Kidney glomerular epithelial cell (primary cell): Measurements from ENCODE around the gene TACC3.

Source experiments
- DNase-seq: peaks from one replicate; lab custom pipeline; 2025; lab: John Stamatoyannopoulos, UW

TACC3 gene

DNA sequence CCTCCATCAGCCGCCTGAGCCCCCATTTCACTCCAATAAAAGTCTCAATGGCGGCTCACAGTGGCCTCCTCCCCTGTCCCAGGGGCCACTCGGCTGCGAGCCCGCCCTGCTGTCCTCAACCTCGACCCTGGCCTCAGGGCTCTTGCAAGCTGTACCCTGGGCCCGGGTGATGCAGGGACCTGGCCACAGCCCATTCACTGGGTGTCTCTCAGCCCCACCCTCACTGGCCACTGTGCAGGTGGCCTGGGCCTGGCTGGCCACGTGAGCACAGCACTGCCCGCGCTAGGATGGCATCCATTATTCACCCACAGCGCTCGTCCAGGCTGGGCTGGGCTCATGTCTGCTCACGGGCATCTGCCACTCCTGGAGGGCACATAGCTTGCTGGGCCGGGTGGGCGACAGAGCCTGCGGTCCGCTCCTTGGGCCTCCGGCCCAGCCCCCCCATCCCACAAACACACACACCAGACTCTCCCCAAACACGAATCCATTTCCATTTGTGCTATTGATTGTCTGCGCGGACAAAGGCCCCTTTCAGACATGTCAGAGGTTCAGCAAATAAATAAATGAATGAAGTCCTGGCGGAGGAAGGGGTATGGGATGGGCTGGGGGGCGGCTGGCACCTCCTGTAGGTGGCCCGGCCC lies 55.3 kb downstream of the TACC3 start:
- no peak for DNase-seq

DNA sequence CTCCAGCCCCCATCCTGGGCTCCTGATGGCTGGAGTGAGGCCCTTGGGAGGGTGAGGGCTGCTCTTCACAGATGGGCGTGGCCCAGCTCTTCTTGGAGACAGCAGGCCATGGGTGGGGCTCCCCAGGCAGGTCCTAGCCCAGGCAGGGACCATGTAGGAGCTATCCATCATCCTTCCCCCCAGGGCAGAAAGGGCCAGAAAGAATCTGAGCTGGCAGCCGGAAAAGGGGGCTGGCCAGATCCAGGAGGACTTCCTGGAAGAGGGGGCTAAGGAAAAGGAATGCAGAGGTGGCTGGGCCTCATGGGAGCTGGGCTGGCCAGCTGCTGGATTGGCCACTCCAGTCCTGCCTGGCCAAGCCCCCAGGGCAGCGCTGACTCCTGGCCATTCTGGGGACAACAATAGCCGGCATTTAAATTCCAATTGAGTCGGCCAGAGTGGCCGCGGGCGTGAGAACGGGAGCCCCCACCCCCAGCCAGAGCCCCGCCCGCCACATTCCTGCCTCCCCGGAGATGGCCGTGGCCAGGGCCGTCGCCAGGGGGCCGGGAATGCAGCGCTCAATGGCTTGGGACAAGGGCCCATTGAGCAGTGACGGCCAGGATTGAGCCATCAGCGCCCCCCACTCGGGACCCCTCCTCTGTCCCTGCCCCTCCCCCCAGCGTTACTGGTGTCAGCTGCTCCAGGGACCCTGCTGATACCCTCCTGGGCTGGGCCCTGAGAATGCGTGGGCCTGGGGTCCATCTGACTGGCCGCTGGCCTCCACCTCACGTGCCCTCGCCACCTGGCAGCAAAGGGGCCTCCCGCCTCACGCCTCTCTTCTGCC lies 56.7 kb downstream of the TACC3 start:
- DNase-seq, result no peak

DNA sequence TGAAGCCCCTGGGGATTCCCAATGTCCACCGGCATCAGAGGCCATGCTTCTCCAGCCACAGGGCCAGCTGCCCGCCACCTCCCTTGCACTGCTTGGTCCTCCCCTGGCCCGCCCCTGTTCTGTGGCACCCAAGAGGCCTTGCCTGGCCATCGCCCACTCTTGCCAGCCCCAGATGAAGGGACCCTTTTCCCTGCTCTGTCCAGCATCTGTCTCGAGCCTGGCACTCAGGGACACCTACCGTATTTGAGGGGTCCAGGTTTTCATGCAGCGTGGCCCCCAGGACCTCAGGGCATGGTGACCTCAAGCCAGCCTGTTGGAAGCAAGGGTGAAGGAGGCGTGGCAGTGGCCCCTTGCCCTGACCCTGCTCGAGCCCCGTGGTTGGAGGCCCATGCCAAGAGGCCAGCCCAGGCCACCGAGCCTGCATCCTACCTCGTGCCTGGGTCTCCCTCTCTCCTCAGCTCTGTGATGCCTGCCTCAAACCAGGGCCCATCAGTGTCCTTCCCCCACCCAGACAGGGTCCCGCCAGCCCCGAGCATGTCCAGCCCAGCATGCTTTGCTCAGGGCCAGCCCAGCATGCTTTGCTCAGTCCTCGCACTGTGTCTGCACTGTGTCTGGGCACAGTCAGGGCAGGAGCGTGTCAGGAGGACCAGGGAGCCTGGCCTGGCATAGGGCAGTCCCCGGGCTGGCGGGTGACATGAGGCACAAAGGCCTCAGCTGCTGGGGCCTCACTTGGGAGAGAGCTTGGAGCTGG lies 57.5 kb downstream of the TACC3 start:
- DNase-seq, result no peak

DNA sequence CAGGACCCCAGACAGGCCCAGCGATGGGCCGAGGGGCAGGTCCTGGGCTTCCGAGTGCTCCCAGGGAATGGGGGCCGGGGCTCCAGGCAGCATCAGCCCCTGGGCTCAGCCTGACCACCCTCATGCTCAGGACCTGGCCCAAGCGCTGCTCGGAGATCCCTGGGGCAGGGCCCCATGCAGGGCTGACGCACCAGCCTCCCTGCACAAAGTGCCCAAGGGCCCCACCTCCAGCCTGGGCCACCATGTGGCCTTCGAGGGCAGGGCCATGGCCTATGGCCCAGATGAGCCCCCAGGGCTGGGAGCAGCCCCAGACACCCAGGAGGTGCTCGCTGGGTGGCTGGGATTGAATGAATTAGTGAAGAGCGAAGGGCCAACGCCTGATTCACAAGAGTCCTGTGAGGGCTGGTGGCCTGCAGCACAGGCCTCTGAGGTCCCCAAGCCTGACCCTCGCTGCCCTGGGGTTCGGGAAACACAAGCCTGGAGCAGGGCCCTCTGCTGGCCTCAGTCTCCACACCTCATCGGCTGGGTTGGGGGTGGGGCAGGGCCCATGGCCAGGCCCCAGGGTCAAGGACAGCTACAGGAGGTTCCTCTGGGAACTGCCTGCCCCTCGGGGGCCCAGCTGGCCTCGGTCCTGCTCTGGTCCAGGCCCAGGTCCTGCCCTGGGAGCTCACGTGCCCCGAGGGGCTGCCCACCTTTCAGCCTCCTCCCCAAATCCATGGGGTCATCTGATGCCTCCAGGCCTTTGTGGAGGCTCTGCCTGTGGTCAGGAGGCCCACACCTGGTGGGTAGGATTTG lies 58.5 kb downstream of the TACC3 start:
- no peak for DNase-seq

DNA sequence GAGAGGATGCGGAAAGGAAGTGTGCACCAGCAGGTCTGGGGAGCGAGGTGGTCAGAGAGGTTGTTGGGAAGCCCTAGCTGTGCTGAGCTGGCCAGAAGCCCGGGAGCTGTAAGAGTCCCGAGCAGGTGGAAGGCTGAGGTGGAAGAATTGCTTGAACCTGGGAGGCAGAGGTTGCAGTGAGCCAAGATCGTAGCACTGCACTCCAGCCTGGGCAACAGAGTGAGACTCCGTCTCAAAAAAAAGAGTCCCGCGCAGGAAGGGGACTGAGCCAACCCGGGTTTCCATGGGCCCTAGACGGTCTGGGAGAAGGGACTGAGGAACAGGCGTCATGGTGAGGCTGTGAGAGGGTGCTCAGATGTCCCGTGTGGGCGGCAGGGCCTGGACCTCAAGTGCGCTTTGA lies 59.1 kb downstream of the TACC3 start:
- DNase-seq, result no peak

DNA sequence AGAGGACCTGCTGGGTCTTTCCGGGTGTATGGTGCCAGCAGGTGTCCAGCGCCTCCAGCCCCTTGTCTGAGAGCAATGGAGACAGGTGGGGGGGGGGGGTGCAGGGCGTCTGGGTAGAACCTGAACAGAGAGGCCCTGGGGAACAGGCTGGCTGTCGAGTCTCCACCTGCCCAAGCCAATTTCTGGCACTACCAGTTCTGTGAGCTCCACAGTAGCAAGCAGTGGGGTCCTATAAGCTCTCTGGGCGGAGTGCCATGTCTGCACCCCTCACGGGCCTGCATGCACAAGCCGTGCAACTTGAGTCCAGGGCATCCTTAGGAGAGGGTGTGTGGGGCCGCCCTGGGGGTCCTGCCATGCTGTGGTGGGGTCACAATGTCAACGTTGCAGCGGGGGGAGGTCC lies 61.7 kb downstream of the TACC3 start:
- DNase-seq, result no peak

DNA sequence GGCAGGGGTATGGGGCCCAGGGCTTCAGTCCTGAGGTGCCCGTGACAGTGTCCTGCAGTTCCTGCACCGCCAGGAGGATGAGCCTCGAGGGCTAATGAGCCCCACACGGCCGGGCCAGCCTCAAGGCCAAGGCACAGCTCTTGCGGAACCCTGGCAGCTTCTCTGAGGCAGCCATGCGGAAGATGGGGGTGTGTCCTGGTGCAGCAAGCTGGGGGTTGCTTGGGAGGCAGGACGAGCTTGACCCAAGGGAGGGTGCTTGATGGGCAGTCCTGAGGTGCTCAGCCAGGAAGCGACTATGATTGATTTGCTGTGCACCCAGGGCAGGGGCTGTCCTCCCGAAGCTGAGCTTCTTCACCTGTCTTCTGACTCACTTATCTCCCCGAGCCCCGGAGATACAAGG lies 62.6 kb downstream of the TACC3 start:
- DNase-seq, result peak; percentile 37

DNA sequence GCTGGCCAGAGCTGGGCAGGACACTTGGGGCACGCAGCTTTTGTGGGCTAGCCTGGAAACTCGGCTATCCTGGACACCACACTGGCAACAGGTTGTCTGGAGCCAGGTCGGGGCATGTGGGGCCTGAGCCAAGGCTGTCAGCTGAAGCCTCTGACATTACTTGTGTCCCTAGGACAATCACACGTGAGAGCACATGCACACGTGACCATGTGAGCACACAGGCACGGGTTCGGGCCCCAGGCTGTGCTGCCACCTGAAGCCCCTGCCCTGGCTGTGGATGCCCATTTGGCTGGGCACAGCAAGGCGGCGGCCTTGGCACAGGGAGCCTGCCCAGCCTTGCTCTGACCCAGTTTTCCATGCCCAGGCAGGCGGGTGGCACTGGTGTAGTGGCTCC lies 63.1 kb downstream of the TACC3 start:
- no peak for DNase-seq

DNA sequence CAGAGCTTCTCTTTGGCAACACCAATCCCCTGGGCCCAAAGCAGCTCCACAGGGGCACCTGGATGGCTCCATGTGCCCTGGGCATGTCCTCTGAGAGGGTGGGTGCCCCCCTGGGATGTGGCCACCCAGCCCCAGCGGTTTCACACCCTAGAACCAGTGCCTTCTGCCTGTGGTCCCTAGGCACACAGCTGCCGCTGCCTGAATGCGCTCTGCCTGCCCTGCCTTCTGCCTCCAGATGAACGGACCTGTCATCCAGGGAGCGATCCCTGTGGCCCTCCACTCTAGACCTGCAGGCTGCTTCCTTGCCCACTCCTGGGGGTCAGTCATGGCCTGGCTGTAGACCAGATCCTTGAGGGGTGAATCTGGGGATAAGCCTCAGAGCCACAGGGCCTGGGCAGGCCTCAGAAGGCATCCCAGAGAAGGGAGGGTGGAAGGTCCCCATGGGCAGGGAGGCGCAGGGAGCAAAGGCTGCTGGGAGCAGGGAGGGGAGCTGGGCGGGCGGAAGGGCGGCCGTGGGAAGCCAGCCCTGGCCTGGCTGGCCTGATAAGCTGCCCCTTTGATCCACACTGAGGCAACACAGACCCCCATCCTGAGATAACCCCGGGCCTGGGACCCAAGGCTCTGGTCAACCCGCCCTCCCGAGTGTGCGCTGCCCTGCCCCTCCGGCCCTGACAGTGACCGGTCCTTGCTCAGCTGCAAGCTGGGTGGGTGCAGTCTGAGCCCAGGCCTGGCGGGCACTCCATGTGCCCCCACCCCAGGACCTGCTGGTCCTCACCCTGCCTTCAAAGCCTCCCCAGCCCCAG lies 63.7 kb downstream of the TACC3 start:
- no peak for DNase-seq

DNA sequence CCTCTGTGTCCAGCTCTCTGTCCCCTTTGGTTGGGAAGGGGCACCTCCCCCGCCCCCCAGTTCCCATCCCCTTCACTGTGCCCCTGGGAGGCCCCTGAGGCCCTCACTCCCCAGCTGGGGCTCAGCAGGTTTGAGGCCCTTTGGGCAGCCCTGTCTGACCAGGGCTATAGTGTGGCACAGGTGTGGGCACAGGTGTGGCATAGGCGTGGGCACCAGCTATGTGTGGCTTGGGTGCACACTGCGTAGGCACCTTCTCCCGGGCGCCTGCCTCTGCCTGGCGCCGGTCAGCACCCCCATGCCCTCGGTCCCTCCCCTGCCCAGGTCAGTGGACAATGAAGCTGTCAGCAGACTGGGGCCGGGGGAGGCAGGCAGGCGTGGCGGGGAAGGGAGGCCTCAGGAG lies 64.3 kb downstream of the TACC3 start:
- DNase-seq, result no peak

DNA sequence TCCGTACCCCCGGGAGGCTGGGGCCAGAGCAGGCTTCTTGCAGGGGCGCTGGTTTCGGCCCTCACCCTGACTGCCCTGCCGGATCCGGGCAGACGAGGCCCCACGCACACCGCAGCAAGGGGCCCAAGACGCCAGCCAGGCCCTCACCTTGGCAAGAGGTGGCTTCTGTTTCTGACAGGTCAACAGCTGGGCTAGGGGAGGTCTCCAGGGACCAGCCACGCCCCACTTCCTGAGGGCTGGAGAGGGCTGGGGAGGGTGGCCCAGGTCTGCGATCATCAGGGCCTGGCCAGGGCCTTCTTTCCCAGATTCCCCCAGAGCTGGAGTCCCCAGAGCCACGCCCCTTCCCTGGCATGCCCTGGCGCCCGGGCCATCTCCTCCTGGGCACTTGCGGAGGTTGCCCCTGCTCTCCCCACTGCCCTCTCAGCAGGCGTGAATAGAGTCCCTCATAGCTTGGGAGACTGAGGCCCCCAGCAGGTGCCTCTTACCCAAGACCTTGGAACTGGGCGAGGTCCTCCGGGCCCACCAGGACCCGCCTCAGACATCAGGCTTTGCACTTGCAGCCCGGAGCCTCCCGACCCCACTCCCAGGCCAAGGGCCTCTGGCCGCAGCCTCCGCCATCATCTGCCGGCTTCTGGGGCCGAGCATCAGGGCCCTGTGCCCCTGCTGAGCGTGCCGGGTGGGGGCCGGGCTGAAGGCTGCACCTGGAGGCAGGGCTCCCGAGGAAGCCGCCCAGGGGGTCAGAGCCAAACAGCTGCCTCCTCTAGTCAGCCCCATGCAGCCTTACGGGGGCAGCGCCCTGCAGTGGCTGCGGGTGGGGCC lies 65.4 kb downstream of the TACC3 start:
- no peak for DNase-seq

DNA sequence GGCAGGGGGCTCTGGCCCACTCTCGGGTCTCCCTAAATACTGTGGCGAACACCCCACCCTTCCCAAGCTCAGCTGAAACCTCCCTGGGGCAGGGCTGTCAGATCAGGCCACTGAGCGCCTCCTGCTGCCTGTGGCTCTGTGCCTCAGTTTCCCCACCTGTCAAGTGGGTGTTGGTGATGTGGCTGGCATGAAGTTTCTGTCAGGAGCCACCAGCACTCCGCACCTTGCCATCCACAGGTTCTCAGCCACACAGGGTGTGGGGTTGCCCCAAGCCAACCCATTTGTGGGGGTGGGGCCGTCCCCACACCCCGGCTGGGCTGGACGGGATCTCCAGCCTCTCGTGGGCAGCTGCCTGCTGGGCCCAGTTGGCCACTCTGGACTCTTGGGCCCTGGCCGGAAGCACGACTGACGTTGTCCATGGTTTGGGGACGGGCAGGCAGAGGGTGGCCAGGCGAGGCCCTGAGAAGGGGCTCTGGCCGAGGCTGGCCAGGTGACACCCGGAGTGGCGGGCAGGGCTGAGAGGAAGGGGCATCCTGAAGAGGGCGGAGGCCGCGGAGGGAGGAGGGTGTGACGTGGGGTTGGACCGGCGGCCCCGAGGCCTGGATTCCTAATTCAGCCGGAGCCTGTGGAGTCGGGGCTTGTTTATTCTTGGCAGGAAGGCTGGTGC lies 66.2 kb downstream of the TACC3 start:
- DNase-seq, result no peak

DNA sequence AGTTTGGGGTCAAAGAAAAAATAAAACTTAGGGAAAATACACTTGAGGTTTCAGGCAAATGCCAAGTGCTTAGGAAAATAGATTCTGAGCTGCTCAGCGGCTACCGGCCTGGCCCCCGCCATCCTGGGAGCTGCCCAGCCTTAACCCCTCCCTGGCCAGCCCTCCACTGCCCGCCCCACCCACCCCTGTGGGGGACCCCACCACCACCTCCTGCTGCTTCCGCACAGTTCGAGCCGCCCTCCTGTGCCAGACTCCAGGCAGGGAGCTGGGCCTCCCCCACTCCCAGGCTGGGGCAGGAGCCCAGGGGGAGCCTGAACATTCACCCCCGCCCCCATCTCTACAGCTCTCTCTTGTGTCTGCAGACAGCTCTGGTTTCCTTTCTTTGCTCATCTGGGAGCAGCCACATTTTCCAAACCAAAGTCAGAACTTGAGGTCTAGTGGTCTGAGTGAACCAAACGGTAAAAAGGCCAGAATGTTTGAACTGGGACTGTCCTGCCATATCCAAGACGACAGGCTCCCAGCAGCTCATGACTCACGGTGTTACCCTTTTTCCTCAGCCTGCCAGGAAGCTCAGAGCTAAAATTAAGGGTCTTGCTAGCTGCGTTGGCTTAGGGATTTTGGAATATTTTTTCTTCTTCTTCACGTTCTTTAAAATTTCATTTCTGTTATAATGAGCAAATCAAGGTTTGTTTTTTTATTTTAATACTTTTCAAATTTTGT lies 67.1 kb downstream of the TACC3 start:
- DNase-seq, result no peak

DNA sequence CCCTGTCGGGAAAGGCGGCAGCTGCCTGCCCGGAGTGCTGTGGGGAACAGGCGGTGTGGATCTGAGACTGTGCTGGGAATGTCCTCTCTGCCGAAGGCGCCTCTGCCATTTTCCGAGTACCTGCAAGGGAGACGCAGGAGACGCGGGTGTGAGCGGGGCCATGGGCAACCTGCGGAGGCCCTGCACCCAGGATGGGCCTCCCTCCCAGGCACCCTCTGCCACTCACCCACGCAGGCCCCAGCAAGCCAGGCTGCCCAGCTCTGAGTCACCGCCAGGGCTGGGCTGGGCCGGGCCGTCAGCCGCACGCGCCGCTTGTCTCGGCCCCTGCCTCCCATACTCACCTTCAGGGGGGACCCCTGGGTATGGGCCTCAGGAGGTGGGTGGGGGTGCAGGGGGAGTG lies 68.2 kb downstream of the TACC3 start:
- DNase-seq, result no peak

DNA sequence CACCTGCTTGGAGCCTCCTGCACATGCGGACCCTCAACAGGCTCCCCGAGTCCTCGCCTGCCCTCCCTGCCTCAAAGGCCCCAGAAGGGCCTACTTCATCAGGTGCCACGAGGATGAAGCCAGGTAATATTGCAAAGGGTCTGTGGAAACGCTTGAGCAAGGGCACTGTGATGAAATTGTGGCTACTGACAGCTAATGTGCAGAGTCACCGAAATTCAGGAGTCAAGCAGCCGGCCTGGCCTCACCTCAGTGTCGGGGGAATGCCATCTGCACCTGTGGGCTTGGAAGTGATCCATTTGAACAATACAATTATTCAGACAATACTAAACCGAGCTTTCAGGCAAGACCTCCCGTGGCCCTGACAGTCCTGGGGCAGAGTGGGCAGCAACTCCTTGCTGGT lies 68.7 kb downstream of the TACC3 start:
- no peak for DNase-seq

DNA sequence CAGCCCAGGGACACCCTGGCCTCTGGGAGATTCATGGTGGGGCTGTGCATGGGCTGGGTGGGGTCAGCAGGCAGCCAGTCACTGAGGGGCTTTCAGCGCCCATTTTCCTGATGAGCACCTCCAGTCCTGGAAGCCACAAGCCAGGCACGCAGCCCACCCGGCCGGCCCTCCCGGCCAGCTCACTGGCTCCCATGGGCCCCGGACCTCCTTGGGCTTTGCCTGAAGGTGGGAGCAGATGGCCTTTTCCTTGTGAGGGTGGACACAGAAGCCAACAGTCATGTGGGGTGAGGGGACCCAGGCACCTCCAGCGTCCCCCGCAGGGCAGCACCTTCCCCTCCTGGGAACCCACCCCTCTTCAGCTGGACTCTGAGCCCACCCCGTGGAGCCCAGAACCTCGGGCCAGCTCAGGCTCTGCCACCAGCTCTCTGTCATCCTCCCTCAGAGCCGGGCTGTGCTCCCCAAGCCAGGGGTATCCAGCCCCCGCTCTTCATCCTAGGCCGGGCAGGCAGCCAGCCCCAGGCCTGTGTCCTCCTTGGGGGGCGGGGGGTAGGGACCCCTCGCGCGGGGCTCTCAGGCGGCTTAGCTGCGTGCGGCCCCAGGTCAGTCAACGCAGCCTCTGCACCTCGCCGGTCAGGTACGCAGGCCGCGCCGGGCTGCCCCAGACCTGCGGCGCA lies 71.0 kb downstream of the TACC3 start:
- no peak for DNase-seq

DNA sequence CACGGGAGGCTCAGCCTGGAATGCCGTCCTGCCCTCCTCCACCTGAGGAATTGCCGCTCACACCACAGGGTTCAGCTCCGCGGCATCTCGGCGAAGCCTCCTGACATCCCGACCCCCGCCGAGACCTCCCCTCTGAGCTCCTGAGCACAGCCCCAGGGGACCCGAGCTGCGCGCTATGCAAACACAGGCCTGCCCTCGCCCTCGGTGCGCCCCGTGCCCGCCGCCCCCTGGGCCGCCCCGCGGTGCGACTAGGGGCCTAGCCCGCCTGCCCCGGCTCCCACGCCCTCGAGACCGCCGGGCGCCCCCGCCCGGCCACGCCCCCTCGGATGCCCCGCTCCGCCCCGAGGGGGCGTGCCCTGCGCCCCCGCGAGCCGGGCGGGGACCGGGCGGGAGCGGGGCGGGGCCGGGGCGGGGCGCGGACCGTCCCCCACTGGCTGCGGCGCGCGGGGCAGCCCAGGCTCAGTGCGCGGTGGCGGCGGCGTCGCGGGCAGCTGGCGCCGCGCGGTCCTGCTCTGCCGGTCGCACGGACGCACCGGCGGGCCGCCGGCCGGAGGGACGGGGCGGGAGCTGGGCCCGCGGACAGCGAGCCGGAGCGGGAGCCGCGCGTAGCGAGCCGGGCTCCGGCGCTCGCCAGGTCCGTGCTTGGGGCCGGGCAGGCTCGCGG lies 71.6 kb downstream of the TACC3 start, which contains the start of gene FGFR3:
Gene FGFR3 (plus strand): TSS at position 462 of the 664 bp plus-strand sequence. CDS start 642 bp downstream, outside the sequence.
- no peak for DNase-seq

DNA sequence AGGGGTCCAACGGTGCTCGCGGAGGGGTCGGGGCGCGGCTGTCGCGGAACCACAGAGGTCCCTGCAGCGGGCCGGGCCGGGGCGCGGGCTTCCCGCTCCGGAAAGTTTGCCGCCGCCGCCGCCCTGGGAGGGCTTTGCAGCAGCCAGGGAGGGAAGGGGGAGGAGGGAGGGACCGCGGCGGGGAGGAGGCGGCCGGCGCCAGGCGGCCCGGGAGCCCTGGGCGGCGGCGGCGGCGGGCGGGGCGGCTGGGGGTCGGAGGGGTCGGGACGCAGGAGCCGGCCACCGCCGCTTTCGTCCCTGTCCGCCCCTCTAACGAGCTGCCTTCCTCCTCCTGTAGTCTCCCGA lies 72.1 kb downstream of the TACC3 start:
- DNase-seq, result no peak
